A549 treated with DMSO at 1 μM for 4 hours (cell line): ENCODE data around the gene ELOVL6. TPM values are rescaled to one million over a fixed set of nuclear protein-coding genes. Genes with fewer than 3 reads are reported as not detected.

ENCODE experiments used
- total RNA-seq: library from RNA; stranded (reverse); fragments of 200-300 nt; extraction: Qiagen RNA extraction; gene quantifications from 5 replicates; pipeline ENCODE4 v1.2.3, GENCODE V29; 2022; ENCODE audit warnings: low read depth

Gene ELOVL6, protein sequence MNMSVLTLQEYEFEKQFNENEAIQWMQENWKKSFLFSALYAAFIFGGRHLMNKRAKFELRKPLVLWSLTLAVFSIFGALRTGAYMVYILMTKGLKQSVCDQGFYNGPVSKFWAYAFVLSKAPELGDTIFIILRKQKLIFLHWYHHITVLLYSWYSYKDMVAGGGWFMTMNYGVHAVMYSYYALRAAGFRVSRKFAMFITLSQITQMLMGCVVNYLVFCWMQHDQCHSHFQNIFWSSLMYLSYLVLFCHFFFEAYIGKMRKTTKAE
- 16.5 to 29.4 TPM (median 24.0 TPM) in 5 replicates for total RNA-seq

DNA sequence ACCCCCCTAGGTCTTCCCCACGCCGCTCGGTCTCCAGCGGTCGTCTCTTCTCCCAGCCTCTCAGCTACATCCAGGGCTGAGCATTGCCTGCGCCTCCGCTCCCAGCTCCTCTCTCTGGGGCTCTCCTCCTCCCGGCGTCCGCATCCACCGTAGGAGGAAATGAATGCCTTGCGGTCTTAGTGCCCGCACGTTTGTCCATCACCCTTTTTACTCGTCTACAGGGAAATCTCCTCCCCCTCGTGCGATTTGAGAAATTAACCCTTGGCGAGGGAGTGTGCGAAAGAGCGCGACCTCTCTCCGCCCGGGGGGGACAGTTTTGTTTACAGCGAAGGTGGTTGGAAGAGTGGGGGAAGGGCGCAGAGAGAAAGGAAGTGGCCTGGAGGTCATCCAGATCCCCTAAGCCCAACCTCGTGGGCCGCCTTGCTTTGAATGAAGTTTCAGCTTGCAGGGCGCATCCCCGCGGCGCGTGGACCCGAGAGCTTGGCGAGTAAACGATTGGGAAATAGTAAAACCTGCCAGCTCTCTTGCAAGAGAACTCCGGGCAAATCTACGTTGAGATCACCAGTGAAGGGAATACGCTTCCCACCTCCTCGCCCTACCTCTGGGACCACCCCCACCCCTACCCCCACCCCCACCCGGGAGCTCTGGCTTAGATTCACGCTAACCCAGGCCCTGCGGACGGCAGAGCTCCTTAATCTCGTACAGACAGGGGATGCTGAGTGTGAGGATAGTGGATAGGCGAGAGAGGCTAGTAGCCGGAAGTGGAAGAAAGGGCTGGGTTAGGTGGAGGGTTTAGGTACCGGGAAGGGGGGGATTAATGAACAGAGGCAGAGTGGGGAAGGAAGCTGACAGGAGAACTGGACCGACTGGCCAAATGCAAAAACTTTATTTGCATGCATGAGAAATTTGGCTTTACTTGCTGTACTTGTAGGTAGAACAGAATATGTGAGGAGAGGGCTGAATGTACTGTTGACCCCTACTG is at the start of gene ELOVL6:
ELOVL6 (minus strand) TSS at position 181 of the 982 bp plus-strand sequence. CDS start 280 bp downstream, outside the sequence.

